Activated CD8-positive, alpha-beta T cell treated with anti-CD3 and anti-CD28 coated beads for 36 hours (primary cell): Measurements from ENCODE around the gene NABP2. TPM values are rescaled to one million over a fixed set of nuclear protein-coding genes. Genes with fewer than 3 reads are reported as not detected.
A peak's percentile ranks its signal among the peaks of the same experiment; 100 is the strongest.

Source experiments
- ATAC-seq: fragments of 200-7000 bp; cut with Tn5 transposase; one replicate; pipeline ENCODE4 v1.10.0; 2021; ENCODE audit warnings: mild to moderate bottlenecking, moderate library complexity
- CTCF ChIA-PET: fragments of 350-600 bp; sonication (Branson Sonifier 250); formaldehyde crosslinking; loops from one replicate; lab custom pipeline; 2021; ENCODE audit warnings: antibody characterized with exemption; lab: Charles Lee
- POLR2A ChIA-PET: fragments of 350-600 bp; sonication (Branson Sonifier 250); formaldehyde crosslinking; loops from one replicate; lab custom pipeline; 2021; ENCODE audit warnings: antibody characterized with exemption; lab: Charles Lee
- DNase-seq: peaks from one replicate; pipeline ENCODE4 v3.0.0-alpha.2; 2020
- H3K27ac Mint-ChIP-seq: one replicate; pipeline ENCODE4 v1.8.0; 2021; ENCODE audit warnings: mild to moderate bottlenecking, mixed read lengths
- H3K27me3 Mint-ChIP-seq: one replicate; pipeline ENCODE4 v1.8.0; 2021; ENCODE audit warnings: mixed read lengths
- H3K36me3 Mint-ChIP-seq: one replicate; pipeline ENCODE4 v1.8.0; 2021; ENCODE audit warnings: low read depth, mixed read lengths
- H3K4me1 Mint-ChIP-seq: one replicate; pipeline ENCODE4 v1.8.0; 2021; ENCODE audit warnings: low read depth, mixed read lengths
- H3K4me3 Mint-ChIP-seq: one replicate; pipeline ENCODE4 v1.8.0; 2021; ENCODE audit warnings: mild to moderate bottlenecking, moderate library complexity, mixed read lengths
- H3K9me3 Mint-ChIP-seq: one replicate; pipeline ENCODE4 v1.8.0; 2021; ENCODE audit warnings: mixed read lengths
- CTCF ChIP-seq: fragments of 200-600 bp; IDR thresholded peaks from one replicate; pipeline ENCODE4 v1.8.0; 2022; ENCODE audit warnings: antibody characterized with exemption, mild to moderate bottlenecking
- intact Hi-C: fragments of 100-400 bp; cut with micrococcal nuclease; formaldehyde crosslinking; loops from one replicate; pipeline ENCODE4 v1.10.0; 2022
- total RNA-seq, 2 experiments: library from RNA; stranded (reverse); gene quantifications; one replicate each; pipeline ENCODE4 v1.2.3, GENCODE V29; 2021

The NABP2 gene
- total RNA-seq, 2 experiments from 2014 or later = 58.7 to 60.2 TPM

DNA sequence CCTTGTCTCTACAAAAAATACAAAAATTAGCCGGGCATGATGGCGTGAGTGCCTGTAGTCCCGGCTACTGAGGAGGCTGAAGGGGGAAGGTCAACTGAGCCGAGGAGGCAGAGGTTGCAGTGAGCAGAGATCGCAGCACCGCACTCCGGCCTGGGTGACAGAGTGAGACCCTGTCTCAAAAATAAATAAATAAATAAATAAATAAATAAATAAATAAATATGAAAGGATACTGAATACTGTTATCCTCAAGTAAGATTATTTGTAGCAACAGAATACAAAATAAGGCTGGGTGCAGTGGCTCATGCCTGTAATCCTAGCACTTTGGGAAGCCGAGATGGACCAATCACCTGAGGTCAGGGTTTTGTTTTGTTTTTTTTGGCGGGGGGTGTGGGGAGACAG lies 4.3 kb upstream of the NABP2 start:
- DNase-seq (no peak), ATAC-seq (no peak)
- POLR2A ChIA-PET = interaction anchor here (0.7 to 3.0 kb wide), 2 partner anchors 30 to 1374 kb away, joined by 3 to 17 read pairs; partner anchors contain the start of gene SMARCC2
- no peak for TF ChIP-seq CTCF
- intact Hi-C loops = loop anchor here (5.0 kb wide), 1 partner anchor 47 kb away; the partner anchor contains the start of gene COQ10A
- Mint-ChIP-seq H3K27ac (no peak overlapping the region), H3K9me3 (no peaks in the 10 kb centered on the region), H3K27me3 (no peaks in the 10 kb centered on the region), H3K4me3 (peak overlapping the region; percentile 11), H3K4me1 (peaks cover 16% of the 10 kb centered on the region), H3K36me3 (peaks cover 7% of the 10 kb centered on the region)
- CTCF ChIA-PET = interaction anchor here (0.7 to 4.1 kb wide), 7 partner anchors 13 to 140 kb away, joined by 3 to 41 read pairs (median 4); partner anchors contain the start of genes CS, SMARCC2 and STAT2

GRCh38 chr12:56220611-56221231 lies 3.4 kb upstream of the NABP2 start:
- CTCF ChIA-PET = interaction anchor here (0.7 to 4.1 kb wide), 8 partner anchors 13 to 139 kb away, joined by 3 to 41 read pairs (median 8); partner anchors contain the start of genes CS, SMARCC2, STAT2 and ZC3H10
- no peak for DNase-seq
- Mint-ChIP-seq H3K4me3 (peak overlapping the region; percentile 98), H3K4me1 (peaks cover 25% of the 10 kb centered on the region), H3K36me3 (peaks cover 8% of the 10 kb centered on the region), H3K27me3 (no peaks in the 10 kb centered on the region), H3K9me3 (no peaks in the 10 kb centered on the region), H3K27ac (peak overlapping the region; percentile 96)
- no peak for TF ChIP-seq CTCF
- POLR2A ChIA-PET = interaction anchor here (0.6 to 3.1 kb wide), 4 partner anchors 13 to 139 kb away, joined by 4 to 22 read pairs (median 14); partner anchors contain the start of genes SMARCC2, STAT2 and ZC3H10
- no peak for ATAC-seq
- intact Hi-C loops = loop anchor here (5.0 kb wide), 1 partner anchor 47 kb away; the partner anchor contains the start of gene COQ10A

GRCh38 chr12:56221232-56221756 lies 2.8 kb upstream of the NABP2 start:
- CTCF ChIA-PET = interaction anchor here (0.8 to 4.1 kb wide), 16 partner anchors 13 to 142 kb away, joined by 3 to 41 read pairs (median 7); partner anchors contain the start of genes ANKRD52, COQ10A, ERBB3 and ESYT1
- peak; percentile 25 for ATAC-seq
- Mint-ChIP-seq H3K36me3 (peaks cover 11% of the 10 kb centered on the region), H3K27ac (peak overlapping the region; percentile 96), H3K4me3 (peak overlapping the region; percentile 98), H3K27me3 (no peaks in the 10 kb centered on the region), H3K4me1 (peaks cover 27% of the 10 kb centered on the region), H3K9me3 (no peaks in the 10 kb centered on the region)
- POLR2A ChIA-PET = interaction anchor here (1.2 to 3.1 kb wide), 10 partner anchors 9 to 138 kb away, joined by 3 to 22 read pairs (median 7); partner anchors contain the start of genes ANKRD52, SMARCC2, STAT2 and ZC3H10
- intact Hi-C loops = loop anchor here (5.0 kb wide), 1 partner anchor 46 kb away; the partner anchor contains the start of gene COQ10A
- no peak for TF ChIP-seq CTCF
- DNase-seq = peak; percentile 20

DNA sequence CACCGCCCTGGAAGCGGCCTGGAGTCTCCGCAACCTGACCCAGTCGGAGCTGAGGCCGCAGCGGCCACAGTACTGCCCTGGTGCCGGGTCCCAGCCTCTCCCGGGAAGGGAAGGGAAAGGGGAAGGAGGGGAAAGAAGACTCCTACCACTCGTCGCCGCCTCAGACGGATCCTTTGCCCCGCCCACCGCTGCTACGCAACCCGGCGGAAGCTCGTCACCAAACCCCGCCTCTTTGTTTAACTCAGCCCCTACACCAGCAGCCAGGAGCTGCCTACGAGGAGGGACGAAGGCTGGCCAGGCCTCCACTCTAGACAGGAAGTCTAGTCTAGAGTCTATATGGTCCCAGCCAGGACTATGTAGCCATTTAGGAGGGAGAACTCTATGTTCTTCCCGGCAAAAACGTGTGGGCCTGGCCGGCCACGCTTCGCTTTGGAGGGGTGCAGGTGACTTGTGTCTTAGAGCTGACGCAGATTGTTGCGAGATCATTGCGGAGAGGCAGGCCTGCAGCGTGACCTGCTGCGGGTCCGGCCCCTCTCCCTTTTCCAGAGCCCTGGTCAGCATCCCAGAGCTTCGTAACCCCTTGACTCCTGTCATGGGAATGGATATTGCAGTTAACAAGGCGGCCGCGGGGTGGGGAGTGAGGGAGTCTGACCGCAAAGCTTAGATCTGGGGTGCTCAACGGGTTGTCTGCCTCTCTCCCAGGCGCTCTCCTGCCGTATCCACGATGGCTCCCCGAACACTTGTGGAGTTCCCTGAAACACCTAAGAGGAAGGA lies 2.2 kb upstream of the NABP2 start, which contains the start of gene RNF41:
RNF41 (minus strand) TSS at position 166 of the 774 bp plus-strand sequence. CDS start 7,875 bp downstream, outside the sequence.
- Mint-ChIP-seq H3K9me3 (no peaks in the 10 kb centered on the region), H3K27me3 (no peaks in the 10 kb centered on the region), H3K36me3 (peaks cover 12% of the 10 kb centered on the region), H3K4me1 (peaks cover 27% of the 10 kb centered on the region), H3K27ac (peak within 1 kb of the TSS; percentile 96), H3K4me3 (peak within 1 kb of the TSS; percentile 98)
- peak; percentile 95 for DNase-seq
- ChIA-PET CTCF (interaction anchor here (0.6 to 4.1 kb wide), 22 partner anchors 12 to 491 kb away, joined by 3 to 41 read pairs (median 5); partner anchors contain the start of genes ANKRD52, COQ10A, ERBB3 and ESYT1), POLR2A (interaction anchor here (0.7 to 3.1 kb wide), 18 partner anchors 8 to 176 kb away, joined by 3 to 22 read pairs (median 4); partner anchors contain the start of genes ANKRD52, PAN2, SMARCC2 and STAT2)
- intact Hi-C loops = loop anchor here (2.0 to 5.0 kb wide), 2 partner anchors 45 to 103 kb away; partner anchors contain the start of genes COQ10A and ZC3H10
- TF ChIP-seq CTCF = no peak
- peak; percentile 87 for ATAC-seq
